B cell (primary cell): ENCODE measurements around the gene MEAK7. TPM values are rescaled to one million over a fixed set of nuclear protein-coding genes. Genes with fewer than 3 reads are reported as not detected.

Experiments
- ATAC-seq: fragments of 200-7000 bp; cut with Tn5 transposase; one replicate; pipeline ENCODE4 v1.10.0; 2021; ENCODE audit warnings: low read depth, mild to moderate bottlenecking, moderate number of reproducible peaks, moderate library complexity
- CTCF ChIA-PET: fragments of 350-600 bp; sonication (Branson Sonifier 250); formaldehyde crosslinking; loops from one replicate; lab custom pipeline; 2021; ENCODE audit warnings: antibody characterized with exemption, inconsistent platforms; lab: Charles Lee
- POLR2A ChIA-PET: fragments of 350-600 bp; sonication (Branson Sonifier 250); formaldehyde crosslinking; loops from one replicate; lab custom pipeline; 2021; ENCODE audit warnings: antibody characterized with exemption; lab: Charles Lee
- DNase-seq: peaks from one replicate; pipeline ENCODE4 v3.0.0; 2013
- H2AFZ ChIP-seq: 2 replicates; pipeline ENCODE4 v1.6.1; 2012; ENCODE audit warnings: mild to moderate bottlenecking, low read depth, low read length; ENCODE audit not compliant: insufficient read depth, poor library complexity, severe bottlenecking
- H3K27ac ChIP-seq, 2 donors: 1 replicate in 1 of 2; 2 replicates in 1 of 2; pipeline ENCODE4 v1.5.1; 2012 to 2013; ENCODE audit warnings: low read length in 2 of 2, mild to moderate bottlenecking in 2 of 2, moderate library complexity in 1 of 2
- H3K27me3 ChIP-seq, 4 experiments: fragments of 200-600 bp in 1 of 4; sonication (generic) in 1 of 4; replicated peaks in 1 of 4; 1 replicate in 2 of 4; 2 replicates in 2 of 4; pipeline versions ENCODE4 v1.6.1 to v1.7.0; 2013 to 2016; ENCODE audit warnings: low read length in 3 of 4, mild to moderate bottlenecking in 2 of 4, mixed read lengths in 1 of 4, moderate library complexity in 1 of 4; ENCODE audit not compliant: insufficient read depth in 4 of 4, control insufficient read depth in 3 of 4; ENCODE audit errors: control extremely low read depth in 1 of 4
- H3K36me3 ChIP-seq, 2 experiments: replicated peaks in 1 of 2; 1 replicate in 1 of 2; 2 replicates in 1 of 2; pipeline versions ENCODE4 v1.6.1 to v1.7.1; 2013; ENCODE audit warnings: low read length in 1 of 2; ENCODE audit not compliant: insufficient read depth in 2 of 2, control insufficient read depth in 1 of 2; ENCODE audit errors: control extremely low read depth in 1 of 2, extremely low read depth in 1 of 2
- H3K4me1 ChIP-seq, 2 donors: fragments of 200-600 bp in 1 of 2; sonication (generic) in 1 of 2; 1 replicate in 1 of 2; 2 replicates in 1 of 2; pipeline versions ENCODE4 v1.5.1 to v1.6.1; 2013 to 2017; ENCODE audit warnings: low read length in 2 of 2; ENCODE audit not compliant: control insufficient read depth in 2 of 2, insufficient read depth in 2 of 2
- H3K4me2 ChIP-seq: replicated peaks from 2 replicates; pipeline ENCODE3; 2012; ENCODE audit warnings: mild to moderate bottlenecking, low read depth, low read length; ENCODE audit not compliant: poor library complexity, severe bottlenecking
- H3K4me3 ChIP-seq, 5 experiments: fragments of 200-600 bp in 1 of 5; sonication (generic) in 1 of 5; 1 replicate in 3 of 5; 2 replicates in 2 of 5; pipeline versions ENCODE4 v1.5.1 to v1.7.0; 2011 to 2016; ENCODE audit warnings: low read length in 4 of 5, mild to moderate bottlenecking in 4 of 5, low read depth in 2 of 5, control low read depth in 1 of 5, moderate library complexity in 1 of 5; ENCODE audit not compliant: insufficient read depth in 1 of 5; ENCODE audit errors: control extremely low read depth in 1 of 5, extremely low read depth in 1 of 5
- H3K79me2 ChIP-seq: fragments of 200-600 bp; sonication (generic); one replicate; pipeline ENCODE4 v1.6.0; 2016; ENCODE audit warnings: low read length; ENCODE audit not compliant: control insufficient read depth, insufficient read depth
- H3K9ac ChIP-seq: fragments of 200-600 bp; sonication (generic); 2 replicates; pipeline ENCODE4 v1.6.1; 2017; ENCODE audit warnings: mild to moderate bottlenecking, low read length, moderate library complexity
- H3K9me3 ChIP-seq, 3 donors: one replicate each; pipeline versions ENCODE4 v1.6.1 to v1.7.1; 2013; ENCODE audit warnings: low read length in 2 of 3; ENCODE audit not compliant: control insufficient read depth in 2 of 3, insufficient read depth in 1 of 3; ENCODE audit errors: control extremely low read depth in 1 of 3
- H4K20me1 ChIP-seq: 2 replicates; pipeline ENCODE4 v1.6.0; 2012; ENCODE audit warnings: mild to moderate bottlenecking, low read length; ENCODE audit not compliant: insufficient read depth, control insufficient read depth, poor library complexity, severe bottlenecking
- H3K27ac Mint-ChIP-seq: one replicate; pipeline ENCODE4 v1.8.0; 2021; ENCODE audit warnings: mixed read lengths
- H3K27me3 Mint-ChIP-seq: one replicate; pipeline ENCODE4 v1.8.0; 2021; ENCODE audit warnings: mixed read lengths
- H3K4me1 Mint-ChIP-seq: one replicate; pipeline ENCODE4 v1.8.0; 2021; ENCODE audit warnings: mixed read lengths
- H3K4me3 Mint-ChIP-seq: one replicate; pipeline ENCODE4 v1.8.0; 2021; ENCODE audit warnings: mixed read lengths
- H3K9me3 Mint-ChIP-seq: one replicate; pipeline ENCODE4 v1.8.0; 2022; ENCODE audit warnings: mixed read lengths; ENCODE audit not compliant: insufficient read depth
- EZH2 ChIP-seq: IDR thresholded peaks from 2 replicates; pipeline ENCODE4 v1.6.1; 2012; ENCODE audit warnings: borderline replicate concordance, low read depth, mild to moderate bottlenecking, moderate library complexity, low read length; ENCODE audit not compliant: insufficient read depth, poor library complexity, severe bottlenecking
- WGBS: methylation state at CpG from one replicate; pipeline ENCODE4 v1.1.5; 2013; ENCODE audit warnings: missing lambda C conversion rate; ENCODE audit not compliant: insufficient coverage; 5-methylcytosine and 5-hydroxymethylcytosine counted together
- intact Hi-C: fragments of 100-400 bp; cut with micrococcal nuclease; formaldehyde crosslinking; loops from one replicate; pipeline ENCODE4 v1.10.0; 2022
- polyA plus RNA-seq: library from polyadenylated mRNA; depleted of rRNA; stranded (reverse); fragments of >200 nt; gene quantifications from 2 replicates; pipeline ENCODE4 v1.2.3, GENCODE V29; 2012
- total RNA-seq, 2 donors: library from RNA; stranded (reverse); fragments of 120-200 nt in 1 of 2; gene quantifications; 1 replicate in 1 of 2; 2 replicates in 1 of 2; pipeline versions ENCODE4 v1.2.3 to v1.2.4, GENCODE V29; 2013 to 2022
- TF ChIP-seq, protein P1 (sequence below): fragments of 200-600 bp; IDR thresholded peaks from one replicate; pipeline ENCODE4 v1.8.0; 2022; ENCODE audit warnings: antibody characterized with exemption, mild to moderate bottlenecking

The MEAK7 gene
- total and polyA plus RNA-seq, 2 donors (not counting 1 experiment from before 2014, with no cell fraction given) = 3.9 to 19.3 TPM

DNA sequence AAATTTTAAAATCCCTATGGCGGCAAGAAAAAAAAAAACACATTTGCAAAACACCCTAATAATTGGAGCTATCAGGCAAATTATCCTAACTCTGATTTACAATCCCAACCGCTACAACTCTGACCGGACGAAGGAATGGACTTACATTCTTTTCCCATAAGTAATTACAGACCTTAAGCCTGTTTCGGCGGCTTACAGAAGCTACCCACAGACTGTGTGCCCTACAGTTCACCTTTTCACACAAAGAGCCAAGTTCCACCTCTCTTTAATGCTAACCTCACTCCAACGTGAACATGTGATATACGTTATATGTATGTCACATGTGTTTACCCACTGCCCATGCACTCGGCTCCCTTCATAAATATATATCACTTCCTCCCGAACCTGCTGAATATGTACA is 8.7 kb upstream of the MEAK7 start:
- H3K9me3 Mint-ChIP-seq = no peaks in the 10 kb centered on the region
- CTCF ChIA-PET = interaction anchor here (1.0 to 12.9 kb wide), 8 partner anchors 47 to 241 kb away, joined by 3 to 518 read pairs (median 4); partner anchors contain the start of gene COTL1
- H3K4me1 Mint-ChIP-seq = peaks cover 35% of the 10 kb centered on the region
- no peak overlapping the region for H3K9ac ChIP-seq
- H3K27me3 ChIP-seq = peaks cover 0 to 3% (median 0%) of the 10 kb centered on the region in 4 experiments
- WGBS = 99% methylated on average over 7 of the region's 10 CpGs
- DNase-seq (no peak), ATAC-seq (no peak)
- no peak overlapping the region for H2AFZ ChIP-seq
- H3K36me3 ChIP-seq = no peaks in the 10 kb centered on the region
- H3K4me2 ChIP-seq = no peak overlapping the region
- peaks cover 9% of the 10 kb centered on the region for H3K79me2 ChIP-seq
- H3K9me3 ChIP-seq = peaks cover 0 to 3% (median 0%) of the 10 kb centered on the region in 3 donors
- POLR2A ChIA-PET = no interaction called here
- intact Hi-C loops = no loop called here
- H3K27ac Mint-ChIP-seq = peak overlapping the region; percentile 53
- no peak overlapping the region for H3K4me3 Mint-ChIP-seq
- TF ChIP-seq EZH2 = no peak
- TF ChIP-seq, protein P1, sequence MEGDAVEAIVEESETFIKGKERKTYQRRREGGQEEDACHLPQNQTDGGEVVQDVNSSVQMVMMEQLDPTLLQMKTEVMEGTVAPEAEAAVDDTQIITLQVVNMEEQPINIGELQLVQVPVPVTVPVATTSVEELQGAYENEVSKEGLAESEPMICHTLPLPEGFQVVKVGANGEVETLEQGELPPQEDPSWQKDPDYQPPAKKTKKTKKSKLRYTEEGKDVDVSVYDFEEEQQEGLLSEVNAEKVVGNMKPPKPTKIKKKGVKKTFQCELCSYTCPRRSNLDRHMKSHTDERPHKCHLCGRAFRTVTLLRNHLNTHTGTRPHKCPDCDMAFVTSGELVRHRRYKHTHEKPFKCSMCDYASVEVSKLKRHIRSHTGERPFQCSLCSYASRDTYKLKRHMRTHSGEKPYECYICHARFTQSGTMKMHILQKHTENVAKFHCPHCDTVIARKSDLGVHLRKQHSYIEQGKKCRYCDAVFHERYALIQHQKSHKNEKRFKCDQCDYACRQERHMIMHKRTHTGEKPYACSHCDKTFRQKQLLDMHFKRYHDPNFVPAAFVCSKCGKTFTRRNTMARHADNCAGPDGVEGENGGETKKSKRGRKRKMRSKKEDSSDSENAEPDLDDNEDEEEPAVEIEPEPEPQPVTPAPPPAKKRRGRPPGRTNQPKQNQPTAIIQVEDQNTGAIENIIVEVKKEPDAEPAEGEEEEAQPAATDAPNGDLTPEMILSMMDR = no peak
- H4K20me1 ChIP-seq = no peaks in the 10 kb centered on the region
- no peak overlapping the region for H3K4me3 ChIP-seq
- H3K27me3 Mint-ChIP-seq = no peaks in the 10 kb centered on the region
- H3K4me1 ChIP-seq = peaks cover 30 to 39% of the 10 kb centered on the region in 2 donors
- H3K27ac ChIP-seq = no peak overlapping the region

DNA sequence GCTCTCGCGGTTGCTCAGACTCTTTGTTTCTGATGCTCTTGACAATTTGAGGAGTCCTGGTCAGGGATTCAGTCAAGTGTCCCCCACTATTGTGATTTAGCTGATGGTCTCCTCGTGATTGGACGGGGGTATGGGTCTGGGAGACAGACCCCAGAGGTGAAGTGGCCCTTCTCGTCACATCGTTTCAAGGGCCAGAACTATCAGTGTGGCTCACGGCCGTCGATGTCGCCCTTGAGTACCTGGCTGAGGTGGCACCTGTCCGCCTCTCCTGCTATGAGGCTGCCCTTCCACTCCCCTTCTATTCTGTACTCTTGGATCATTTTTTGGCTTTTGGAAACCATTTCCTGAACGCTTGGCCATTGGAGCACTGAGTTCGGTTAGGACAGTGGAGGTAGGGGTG is 7.4 kb upstream of the MEAK7 start:
- peaks cover 9% of the 10 kb centered on the region for H3K79me2 ChIP-seq
- intact Hi-C loops = loop anchor here (1.0 to 2.0 kb wide), 5 partner anchors 51 to 226 kb away; partner anchors contain the start of gene COTL1
- TF ChIP-seq, protein P1 = no peak
- TF ChIP-seq EZH2 = no peak
- H3K36me3 ChIP-seq = no peaks in the 10 kb centered on the region
- H3K27ac Mint-ChIP-seq = peak overlapping the region; percentile 77
- ChIA-PET POLR2A (interaction anchor here (1.7 kb wide), 1 partner anchor 103 kb away, joined by 4 read pairs; no protein-coding TSS in a partner anchor), CTCF (interaction anchor here (0.6 to 12.9 kb wide), 17 partner anchors 40 to 460 kb away, joined by 3 to 518 read pairs (median 4); partner anchors contain the start of gene COTL1)
- H4K20me1 ChIP-seq = no peaks in the 10 kb centered on the region
- ATAC-seq (no peak), DNase-seq (no peak)
- H3K27me3 Mint-ChIP-seq = no peaks in the 10 kb centered on the region
- H3K9me3 Mint-ChIP-seq = no peaks in the 10 kb centered on the region
- H3K27ac ChIP-seq = no peak overlapping the region
- H3K4me1 Mint-ChIP-seq = peaks cover 46% of the 10 kb centered on the region
- H2AFZ ChIP-seq = peak overlapping the region; percentile 39
- 86% methylated on average over 11 of the region's 13 CpGs for WGBS
- H3K9me3 ChIP-seq = peaks cover 0 to 3% (median 0%) of the 10 kb centered on the region in 3 donors
- peak overlapping the region; percentile 19 for H3K4me2 ChIP-seq
- H3K27me3 ChIP-seq = peaks cover 0 to 3% (median 0%) of the 10 kb centered on the region in 4 experiments
- H3K4me1 ChIP-seq = peaks cover 40 to 52% of the 10 kb centered on the region in 2 donors
- no peak overlapping the region for H3K9ac ChIP-seq
- H3K4me3 Mint-ChIP-seq = no peak overlapping the region
- no peak overlapping the region for H3K4me3 ChIP-seq
